HG03060 (cell line): ENCODE data around the gene YIPF4.
"Not testable (repeated sequence)": the region's sequence is repeated elsewhere in the genome, so short reads cannot be mapped to it uniquely, and the experiment has no call there.

Experiments used
- ATAC-seq: cut with Tn5 transposase; IDR thresholded peaks from one replicate; pipeline ENCODE4 v1.9.1; 2021; ENCODE audit warnings: low read depth, moderate number of reproducible peaks; ENCODE audit not compliant: unreplicated experiment

Gene YIPF4

DNA sequence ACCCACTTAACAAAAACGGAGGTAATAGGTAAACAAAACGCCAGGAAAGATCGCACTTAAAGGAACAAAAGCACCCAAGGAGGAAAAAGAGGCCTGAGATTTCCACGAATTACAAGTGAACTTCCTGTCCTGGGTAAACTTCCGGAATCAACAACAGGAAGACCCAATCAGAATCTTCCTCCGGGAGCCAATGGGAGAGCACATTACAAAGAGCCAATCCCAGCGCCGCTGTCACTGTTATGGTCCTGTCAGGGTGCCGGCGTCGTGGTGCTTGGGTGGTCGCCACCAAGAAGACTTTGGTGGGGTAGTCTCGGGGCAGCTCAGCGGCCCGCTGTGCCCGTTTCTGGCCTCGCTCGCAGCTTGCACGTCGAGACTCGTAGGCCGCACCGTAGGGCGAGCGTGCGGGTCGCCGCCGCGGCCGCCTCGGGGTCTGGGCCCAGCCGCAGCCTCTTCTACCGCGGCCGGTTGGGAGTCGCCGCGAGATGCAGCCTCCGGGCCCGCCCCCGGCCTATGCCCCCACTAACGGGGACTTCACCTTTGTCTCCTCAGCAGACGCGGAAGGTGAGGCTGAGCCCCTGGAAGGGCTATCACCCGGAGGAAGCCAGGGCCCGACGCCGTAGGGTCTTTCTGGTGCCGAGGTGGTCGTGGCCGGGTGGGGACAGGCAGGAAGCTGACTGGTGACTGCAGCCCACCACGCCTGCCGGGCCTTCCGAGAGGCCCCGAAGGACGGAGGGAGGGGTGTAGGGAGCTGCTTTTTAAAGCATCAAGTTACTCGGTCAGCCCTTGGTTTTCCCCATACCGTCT, at the start of gene YIPF4:
Gene YIPF4 (plus strand): TSS at position 231 of the 804 bp plus-strand sequence. CDS start 252 bp downstream, at position 483.
- peak; percentile 96 for ATAC-seq

DNA sequence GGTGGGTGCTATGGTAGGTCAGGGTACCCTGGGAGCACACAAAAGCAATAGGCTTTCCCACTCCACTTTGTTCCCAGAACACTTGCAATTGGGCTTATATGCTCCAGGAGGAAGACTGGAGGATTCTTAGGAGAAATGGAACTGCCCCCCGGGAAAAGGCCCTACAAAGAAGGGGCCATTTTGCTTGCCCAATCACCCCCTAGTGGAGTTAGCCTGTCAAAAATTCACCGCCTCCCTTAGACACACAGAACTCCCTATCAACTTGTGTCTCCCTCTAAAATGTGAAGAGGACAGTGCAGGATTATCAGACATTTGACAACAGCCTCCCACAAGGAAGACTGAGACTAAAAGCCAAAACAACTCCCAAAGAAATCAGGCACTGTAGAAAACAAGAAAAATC, 49.5 kb upstream of the YIPF4 start:
- ATAC-seq, result no peak

DNA sequence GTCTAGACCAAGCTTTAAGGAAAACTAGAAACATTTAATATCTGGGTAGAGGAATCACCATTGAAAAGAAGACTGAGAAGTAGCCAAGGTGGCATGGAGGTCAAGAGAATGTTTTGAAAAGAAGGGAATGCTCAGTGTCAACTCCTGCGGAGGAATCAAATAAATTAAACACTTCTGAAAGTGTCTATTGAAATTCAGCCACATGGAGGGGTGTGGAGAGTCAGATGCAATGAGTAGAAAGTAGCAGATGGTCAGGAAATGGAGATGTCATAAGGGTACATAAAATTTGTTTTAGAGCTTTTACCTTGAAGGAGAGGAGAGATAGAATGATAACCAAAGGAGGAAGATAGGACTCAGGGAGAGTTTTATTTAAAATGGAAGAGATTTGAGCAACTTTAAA, 48.1 kb upstream of the YIPF4 start:
- no peak for ATAC-seq

DNA sequence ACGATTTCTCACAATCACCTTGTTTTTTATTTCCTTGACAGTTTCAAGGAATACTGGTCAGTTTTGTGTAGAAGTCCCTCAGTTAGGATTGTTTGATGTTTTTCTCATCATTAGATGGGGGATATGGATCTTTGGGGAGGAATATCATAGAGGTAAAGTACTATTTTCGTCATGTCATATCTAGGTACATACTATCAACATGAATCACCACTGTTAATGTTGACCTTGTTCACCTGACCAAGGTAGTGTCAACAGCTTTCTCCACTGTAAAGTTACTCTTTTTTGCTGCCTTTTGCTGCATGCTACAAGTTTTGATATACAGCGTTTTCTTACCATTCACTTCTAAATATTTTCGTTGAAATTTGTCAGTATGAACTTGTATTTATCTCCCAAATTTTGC, 45.7 kb upstream of the YIPF4 start:
- no peak for ATAC-seq

DNA sequence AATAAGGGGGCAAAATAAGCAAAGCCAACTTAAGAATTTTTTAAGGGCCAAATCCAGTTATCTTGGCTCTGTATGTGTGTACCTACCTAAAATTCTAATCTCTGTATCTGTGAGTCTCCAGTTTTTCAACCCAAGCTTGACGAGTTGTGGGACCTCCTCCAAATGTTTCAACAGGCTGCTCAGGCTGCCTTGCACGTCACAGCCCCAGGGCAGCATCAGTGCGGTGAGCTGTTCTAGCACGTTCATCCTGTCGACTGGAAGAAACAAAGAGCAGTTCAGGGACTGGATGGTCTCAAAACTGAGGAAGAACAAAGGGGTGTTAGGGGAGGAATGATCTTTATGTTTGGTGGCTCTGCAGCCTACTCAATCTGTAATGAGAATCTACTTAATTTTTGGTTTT, 42.4 kb upstream of the YIPF4 start:
- ATAC-seq, result no peak

DNA sequence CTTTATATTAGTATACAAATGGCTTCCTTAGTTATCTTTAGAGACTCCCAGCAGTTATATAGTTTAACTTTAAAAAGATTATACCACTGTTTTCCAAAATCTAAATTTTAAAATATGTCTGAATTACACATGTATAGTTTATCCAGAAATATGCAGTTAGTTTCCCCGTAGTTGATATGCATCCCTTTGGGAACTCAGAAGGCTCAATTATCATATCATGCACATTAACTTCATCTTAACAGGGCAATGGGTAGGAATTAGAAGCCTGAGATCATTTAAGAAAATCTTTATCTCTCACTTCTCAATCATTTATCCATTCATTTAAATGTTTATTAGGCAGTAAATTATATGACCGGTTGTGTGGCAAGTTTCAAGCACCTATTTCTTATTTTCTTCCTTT, 40.2 kb upstream of the YIPF4 start:
- ATAC-seq, result no peak

DNA sequence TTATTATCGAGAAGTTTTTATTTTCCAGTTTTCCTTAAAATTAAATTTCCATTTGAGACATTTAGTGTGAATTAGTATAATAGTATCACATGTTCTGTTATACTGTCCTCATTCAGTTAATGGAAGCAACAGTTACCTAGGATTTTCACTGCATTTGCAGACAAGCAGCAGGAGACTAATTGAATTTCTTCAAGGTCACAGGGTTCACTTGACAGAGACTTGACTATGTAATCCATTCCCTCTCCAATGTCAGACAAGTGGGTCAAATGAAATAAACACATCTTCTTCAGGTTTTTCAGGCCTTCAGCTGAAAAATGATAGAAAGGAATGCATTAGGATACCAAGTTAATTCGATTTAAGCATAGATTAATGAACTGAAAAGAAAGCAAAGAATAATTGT, 39.7 kb upstream of the YIPF4 start:
- no peak for ATAC-seq

DNA sequence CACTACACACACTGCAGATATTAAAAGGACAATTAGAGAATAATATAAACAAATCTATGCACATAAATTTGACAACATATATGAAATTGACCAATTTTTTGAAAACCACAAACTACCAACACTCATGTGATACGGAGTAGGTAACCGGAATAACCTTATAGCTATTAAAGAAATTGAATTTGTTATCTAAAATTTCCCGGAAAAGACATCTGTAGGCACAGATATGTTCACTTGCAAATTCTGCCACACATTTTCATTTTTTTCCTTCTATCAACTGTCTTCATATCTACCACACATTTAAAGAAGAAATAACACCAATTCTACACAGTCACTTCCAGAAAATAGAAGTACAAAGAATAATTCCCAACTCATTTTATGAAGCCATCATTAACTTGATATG, 35.4 kb upstream of the YIPF4 start:
- ATAC-seq, result no peak

DNA sequence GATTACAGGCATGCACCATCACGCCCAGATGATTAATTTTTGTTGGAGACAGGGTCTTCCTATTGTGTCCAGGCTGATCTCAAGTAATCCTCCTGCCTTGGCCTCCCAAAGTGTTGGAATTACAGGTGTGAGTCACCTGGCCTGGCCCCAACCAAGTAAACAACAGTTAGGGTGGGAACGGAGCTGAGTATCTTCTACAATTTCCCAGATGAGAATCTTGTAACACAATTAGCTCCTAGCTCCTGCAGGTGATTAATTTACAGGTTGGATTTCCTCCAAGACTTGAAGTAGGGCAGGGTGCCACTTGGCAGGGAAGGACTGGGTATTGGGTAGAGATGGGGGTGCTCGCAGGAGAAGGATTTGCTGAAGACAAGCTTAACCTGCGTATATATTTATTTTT, 30.8 kb upstream of the YIPF4 start:
- ATAC-seq, result no peak

DNA sequence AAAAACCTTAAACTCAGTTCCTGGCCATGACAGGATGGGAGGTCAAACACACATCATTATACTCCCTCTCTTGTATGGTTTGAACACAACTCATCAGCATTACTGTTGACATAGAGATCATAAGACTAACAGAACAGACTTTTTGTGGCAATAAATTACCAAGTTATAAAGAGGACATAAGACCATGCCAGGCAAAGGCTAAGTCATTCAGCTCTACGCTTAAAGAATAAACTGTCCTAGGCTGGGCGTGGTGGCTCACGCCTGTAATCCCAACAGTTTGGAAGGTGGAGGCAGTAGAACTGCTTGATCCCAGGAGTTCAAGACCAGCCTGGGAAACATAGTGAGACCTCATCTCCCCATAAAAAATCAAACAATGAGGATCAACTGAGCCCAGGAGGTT, 29.4 kb upstream of the YIPF4 start:
- no peak for ATAC-seq

DNA sequence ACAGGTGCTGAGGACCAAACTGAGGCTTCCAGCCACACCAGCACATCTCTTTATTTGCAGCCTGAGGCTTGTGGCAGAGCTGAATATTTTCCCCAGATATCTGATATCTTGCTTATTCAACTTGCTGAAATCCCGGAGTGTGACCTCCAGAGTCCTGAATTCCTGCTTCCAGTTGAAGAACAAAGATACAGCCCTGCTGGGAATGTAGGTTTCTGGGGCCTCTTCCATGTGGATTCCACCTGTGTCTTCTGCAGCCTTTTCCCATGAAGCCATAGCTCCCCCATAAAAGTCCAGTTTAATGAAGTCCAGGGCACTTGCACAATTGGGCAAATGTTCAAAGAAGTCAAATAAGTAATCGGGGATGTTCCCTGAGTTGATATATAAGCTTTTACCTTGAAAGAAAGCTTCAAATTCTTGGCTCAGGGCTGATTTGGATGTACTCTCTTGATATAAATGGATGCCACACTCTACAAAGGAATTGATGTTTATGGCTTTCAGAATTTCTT, 27.9 kb upstream of the YIPF4 start:
- ATAC-seq, result no peak

DNA sequence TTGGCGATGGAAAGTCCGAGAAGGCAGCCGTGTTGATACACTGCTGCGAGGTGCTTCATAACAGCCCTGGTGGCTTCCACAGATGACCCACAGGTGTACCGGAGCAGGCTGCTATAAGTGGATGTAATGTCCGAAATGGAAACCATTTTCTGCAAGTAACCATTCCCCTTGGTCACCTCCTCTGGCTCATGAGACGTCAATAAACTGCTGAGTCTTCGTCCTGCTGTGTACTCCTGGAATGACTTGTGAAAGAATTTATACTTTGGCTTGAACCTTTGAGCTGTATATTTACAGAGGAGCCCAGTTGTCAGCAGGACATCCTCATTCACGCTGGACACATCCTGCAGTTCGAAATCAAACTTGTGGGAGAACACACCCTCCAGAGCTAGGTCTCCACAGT, 27.4 kb upstream of the YIPF4 start:
- no peak for ATAC-seq

DNA sequence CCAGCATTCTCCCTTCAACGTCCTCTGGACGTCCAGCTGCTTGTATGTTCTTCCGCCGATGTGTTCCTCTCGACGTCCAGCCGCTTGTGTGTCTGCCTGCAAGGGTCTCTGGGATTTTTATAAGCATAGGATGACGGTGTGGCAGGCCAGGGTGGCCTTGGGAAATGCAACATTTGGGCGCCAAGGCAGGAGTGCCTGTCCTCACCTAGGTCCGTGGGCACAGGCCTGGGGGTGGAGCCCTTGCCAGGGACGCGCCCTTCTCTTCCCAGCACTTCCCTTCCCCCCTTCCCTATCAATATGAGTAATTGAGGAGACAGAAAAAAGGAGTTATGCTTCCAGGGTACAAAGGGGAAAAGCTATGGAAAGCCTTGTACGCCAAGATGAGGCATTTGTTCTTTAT, 19.5 kb upstream of the YIPF4 start:
- no peak for ATAC-seq

DNA sequence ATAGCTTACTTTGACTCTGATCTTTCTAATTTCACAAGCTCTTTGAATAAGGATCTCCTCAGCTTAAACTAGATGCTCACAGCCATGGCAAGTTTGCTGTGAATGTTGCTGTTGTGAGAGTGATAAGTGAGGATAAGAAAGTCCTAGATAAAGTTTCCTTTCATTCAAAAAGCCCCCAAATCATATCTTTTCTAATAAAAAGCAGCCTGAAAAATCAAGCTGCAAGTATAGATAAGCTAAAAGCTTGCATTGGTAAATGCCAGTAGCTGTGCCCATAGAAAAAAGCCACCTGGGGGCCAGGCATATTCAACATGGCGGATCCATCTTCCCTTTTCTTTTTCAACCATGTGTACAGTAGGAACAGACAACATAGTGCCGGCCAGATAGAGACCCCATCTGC, 17.3 kb upstream of the YIPF4 start:
- ATAC-seq, result no peak

DNA sequence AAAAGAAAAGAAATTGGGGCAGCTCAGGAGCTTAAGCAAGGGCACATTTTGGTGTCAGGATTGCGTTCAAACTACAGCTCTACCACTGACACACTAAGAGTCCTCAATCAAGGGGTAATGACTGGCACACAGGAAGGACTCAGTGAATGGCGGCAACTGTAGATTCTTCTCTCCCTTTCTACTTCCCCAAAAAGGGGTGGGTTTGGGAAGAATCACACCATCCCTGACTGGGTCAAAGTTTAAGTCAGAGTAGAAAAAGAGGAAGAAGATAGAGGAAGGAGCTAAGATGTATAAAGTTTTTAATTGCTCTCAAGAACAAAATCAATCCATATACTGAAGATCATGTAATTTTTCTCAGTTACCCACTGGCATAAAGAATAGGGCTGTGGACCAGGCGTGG, 15.6 kb upstream of the YIPF4 start:
- ATAC-seq, result no peak

DNA sequence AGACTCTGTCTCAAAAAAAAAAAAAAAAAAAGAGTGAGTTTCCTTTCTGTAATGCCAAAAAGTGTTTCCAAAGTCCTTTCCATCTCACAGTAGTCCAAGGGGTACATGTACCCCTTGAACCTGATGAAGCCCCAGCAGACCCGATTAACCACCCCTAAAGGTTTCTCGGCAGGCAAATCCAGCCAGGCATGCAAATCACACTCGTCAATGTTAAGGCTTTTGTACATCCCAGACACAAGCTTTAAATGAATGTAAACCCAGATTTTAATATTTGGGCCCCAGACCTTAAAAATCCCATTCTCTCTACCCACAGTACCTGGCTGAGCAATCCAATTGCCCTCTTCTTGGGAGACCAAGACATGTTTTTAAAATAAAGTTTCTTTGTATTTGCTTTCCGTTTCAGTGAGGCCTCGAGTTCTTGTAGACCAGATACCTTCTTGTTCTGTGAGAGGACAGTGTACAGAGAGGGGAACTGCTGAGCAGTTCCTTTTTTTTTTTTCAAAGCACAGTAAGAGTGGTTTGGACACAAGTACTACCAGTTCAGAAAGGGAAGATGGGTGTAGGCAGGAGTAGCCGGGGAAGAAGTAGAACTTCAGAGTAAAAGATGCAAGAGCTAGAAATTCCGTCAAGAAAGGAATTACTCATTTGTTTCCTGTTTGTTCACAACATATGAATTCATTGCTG, 13.1 kb upstream of the YIPF4 start, which contains the start of gene NLRC4:
Gene NLRC4 (minus strand): TSS at position 465 of the 684 bp plus-strand sequence. CDS start 8,111 bp downstream, outside the sequence.
- ATAC-seq, result peak; percentile 87

DNA sequence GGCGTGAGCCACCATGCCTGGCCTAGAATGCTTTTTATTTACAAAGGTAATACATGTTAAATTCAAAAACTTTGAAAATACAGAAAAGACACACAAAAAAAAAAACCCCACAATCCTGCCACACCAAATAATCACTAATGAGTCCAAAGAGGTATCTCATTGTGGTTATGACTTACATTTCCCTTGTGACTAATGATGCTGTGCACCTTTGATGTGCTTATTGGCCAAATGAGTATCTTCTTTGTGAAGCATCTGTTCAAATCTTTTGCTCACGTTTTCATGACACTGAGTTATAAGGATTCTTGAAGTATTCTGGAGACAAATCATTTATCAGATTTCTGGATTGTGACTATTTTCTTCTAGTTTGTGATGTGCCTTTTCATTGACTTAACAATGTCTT, 6.6 kb upstream of the YIPF4 start:
- ATAC-seq, result no peak

DNA sequence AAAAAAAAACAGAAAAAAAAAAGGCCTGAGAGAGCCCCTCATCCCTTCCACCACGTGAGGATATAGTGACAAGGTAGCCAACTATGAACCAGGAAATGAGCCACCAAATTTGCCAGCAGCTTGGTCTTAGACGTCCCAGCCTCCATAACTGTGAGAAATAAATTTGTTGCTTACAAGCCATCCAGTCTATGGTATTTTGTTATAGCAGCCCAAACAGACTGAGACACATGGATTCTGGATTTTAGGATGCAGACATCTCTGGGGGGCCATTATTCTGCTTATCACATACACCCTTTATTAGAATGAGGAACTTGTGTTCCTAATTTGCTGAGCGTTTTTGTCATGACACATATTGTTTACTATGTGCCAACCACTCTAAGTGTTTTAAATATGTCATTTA, 5.4 kb upstream of the YIPF4 start:
- ATAC-seq, result no peak

DNA sequence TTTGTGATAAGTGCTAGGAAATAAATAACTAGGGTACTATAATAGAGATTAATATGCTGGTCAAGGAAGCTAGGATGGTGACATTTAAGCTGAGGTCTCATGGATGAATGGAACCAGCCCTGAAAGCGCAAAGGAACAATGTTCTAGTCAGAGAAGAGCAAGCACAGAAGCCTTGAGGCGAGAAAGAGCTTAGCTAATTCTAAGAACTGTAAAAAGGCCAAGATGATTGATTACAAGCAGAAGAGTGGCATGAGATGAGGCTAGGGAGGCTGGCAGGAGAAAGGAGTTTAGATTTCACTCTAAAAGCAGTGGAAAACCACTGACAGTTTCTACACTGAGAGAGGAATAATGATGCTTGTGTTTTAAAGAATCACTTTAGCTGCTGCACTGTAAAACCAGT, 3.4 kb upstream of the YIPF4 start:
- no peak for ATAC-seq

DNA sequence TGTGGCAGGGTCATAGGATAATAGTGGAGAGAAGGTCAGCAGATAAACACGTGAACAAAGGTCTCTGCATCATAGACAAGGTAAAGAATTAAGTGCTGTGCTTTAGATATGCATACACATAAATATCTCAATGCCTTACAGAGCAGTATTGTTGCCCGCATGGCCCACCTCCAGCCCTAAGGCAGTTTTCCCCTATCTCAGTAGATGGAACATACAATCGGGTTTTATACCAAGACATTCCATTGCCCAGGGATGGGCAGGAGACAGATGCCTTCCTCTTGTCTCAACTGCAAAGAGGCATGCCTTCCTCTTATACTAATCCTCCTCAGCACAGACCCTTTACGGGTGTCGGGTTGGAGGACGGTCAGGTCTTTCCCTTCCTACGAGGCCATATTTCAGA, 1.9 kb upstream of the YIPF4 start:
- ATAC-seq, result not testable (repeated sequence)

DNA sequence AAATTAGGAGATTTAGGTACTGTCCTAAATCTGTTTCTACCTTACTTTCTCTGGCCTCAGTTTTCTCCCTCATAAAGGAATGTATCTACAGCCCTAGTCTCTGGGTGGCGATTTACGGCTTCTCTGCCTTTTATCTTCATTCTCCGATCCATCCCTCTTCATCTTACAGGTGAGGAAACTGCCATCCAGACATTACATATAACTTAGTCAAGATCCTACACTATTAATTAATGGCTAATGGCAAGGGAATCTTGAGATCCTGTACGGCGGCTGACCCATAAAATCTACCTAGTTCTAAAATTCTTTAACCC, 386 bp upstream of the YIPF4 start:
- no peak for ATAC-seq

DNA sequence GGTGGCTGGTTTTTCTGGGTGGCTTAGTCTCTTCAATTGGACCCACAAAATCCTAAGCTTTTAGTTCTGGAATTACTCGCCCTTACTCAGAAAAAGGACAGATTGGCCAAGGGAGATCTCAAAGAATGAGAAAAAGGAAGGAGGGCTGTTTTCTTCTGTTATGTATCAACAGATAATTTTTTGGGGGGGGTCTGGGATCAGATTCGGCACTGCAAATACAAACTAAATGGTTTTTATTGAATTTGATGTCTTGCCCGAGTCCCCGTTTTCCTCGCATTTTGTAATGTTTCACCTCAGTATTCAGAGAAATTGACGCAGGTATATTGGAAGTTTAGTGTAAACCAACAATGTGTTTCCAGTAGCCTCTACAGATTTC, 762 bp downstream of the YIPF4 start:
- ATAC-seq, result no peak
